Measurements from ENCODE around the gene SHISA5. TPM values are rescaled to one million over a fixed set of nuclear protein-coding genes. Genes with fewer than 3 reads are reported as not detected.

Gene SHISA5
- total and polyA plus RNA-seq, 9 donors: 59.7 to 150 (median 118) TPM

DNA sequence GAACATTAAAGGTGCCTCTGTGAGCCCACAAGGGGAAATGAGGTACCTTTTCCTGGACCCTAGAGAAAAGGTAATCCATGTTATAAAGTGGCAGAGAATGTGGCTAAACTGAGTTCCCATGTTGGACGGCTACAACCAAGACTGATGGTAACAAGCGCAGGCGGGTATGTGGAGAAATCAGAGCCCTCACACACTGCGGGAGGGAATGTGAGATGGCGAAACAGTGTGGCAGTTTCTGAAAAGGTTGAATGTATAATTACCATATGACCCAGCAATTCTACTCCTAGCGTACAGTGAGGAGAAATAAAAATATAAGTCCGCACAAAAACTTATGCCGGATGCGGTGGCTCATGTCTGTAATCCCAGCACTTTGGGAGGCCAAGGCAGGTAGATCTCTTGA is 24.1 kb upstream of the SHISA5 start:
- 93 to 96% (median 94%) methylated on average over 9 of the region's 9 CpGs for WGBS, 3 donors
- no peak for DNase-seq
- H3K27ac ChIP-seq: no peak overlapping the region
- no peaks in the 10 kb centered on the region for H3K4me1 ChIP-seq (ENCODE audit: insufficient read depth)
- no peaks in the 10 kb centered on the region for H3K36me3 ChIP-seq
- H3K9me3 ChIP-seq: no peaks in the 10 kb centered on the region
- H3K27me3 ChIP-seq: no peaks in the 10 kb centered on the region
- TF ChIP-seq, protein P1, sequence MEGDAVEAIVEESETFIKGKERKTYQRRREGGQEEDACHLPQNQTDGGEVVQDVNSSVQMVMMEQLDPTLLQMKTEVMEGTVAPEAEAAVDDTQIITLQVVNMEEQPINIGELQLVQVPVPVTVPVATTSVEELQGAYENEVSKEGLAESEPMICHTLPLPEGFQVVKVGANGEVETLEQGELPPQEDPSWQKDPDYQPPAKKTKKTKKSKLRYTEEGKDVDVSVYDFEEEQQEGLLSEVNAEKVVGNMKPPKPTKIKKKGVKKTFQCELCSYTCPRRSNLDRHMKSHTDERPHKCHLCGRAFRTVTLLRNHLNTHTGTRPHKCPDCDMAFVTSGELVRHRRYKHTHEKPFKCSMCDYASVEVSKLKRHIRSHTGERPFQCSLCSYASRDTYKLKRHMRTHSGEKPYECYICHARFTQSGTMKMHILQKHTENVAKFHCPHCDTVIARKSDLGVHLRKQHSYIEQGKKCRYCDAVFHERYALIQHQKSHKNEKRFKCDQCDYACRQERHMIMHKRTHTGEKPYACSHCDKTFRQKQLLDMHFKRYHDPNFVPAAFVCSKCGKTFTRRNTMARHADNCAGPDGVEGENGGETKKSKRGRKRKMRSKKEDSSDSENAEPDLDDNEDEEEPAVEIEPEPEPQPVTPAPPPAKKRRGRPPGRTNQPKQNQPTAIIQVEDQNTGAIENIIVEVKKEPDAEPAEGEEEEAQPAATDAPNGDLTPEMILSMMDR (IDR thresholded peaks at IDR 0.05): no peak
- TF ChIP-seq EP300 (IDR thresholded peaks at IDR 0.05): no peak
- H3K4me3 ChIP-seq: no peak overlapping the region
- intact Hi-C loops (cut with DNase I): no loop called here

DNA sequence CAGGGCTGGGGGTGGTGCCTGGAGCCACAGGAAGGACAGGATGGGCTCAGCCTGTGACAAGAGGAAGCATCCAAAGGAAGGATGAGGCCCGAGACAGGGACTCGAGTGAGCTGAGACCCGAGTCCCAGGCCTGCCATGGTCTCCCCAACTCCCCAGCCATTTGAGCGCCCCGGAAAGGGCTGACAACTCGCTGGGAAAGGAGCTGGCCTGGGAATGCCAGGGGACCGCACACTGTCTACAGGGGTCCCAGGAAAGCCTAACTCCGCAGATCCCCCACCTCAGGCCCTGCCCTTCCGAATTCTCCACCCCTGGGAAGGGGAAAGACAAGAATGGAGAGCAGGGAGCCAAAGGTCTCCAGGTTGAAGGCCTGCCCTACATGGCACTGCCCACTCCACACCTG is 21.0 kb upstream of the SHISA5 start:
- TF ChIP-seq EP300 (IDR thresholded peaks at IDR 0.05) (no peak), POLR2A (IDR thresholded peaks at IDR 0.05) (no peak)
- TF ChIP-seq, protein P1 (IDR thresholded peaks at IDR 0.05): no peak
- Histone ChIP-seq H3K27ac (no peak overlapping the region), H3K27me3 (no peaks in the 10 kb centered on the region), H3K4me1 (ENCODE audit: insufficient read depth) (no peaks in the 10 kb centered on the region), H3K4me3 (no peak overlapping the region), H3K36me3 (no peaks in the 10 kb centered on the region), H3K9me3 (no peaks in the 10 kb centered on the region)
- DNase-seq: no peak
- intact Hi-C loops (cut with DNase I): no loop called here
- 92 to 97% (median 93%) methylated on average over 9 of the region's 9 CpGs for WGBS, 3 donors

DNA sequence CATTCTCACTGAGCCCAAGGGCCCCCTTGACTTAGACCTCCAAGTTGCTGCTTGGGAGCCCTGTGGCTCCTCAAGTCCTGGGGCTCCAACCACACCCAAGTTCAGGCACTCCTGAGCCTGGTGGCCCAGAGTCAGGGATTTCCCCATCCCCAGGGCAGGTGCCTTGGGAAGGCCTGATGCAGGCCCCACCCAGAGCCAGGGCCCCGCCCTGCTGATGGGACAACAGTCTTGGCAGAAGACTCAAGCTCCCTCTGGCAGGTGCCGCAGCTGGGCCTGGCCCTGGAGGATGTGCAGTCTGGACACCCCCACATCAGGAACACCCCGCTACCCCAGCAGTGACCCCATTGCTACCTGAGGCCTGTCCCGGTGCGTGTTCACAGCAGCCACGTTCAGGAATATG is 17.7 kb upstream of the SHISA5 start:
- 93 to 95% (median 94%) methylated on average over 6 of the region's 6 CpGs for WGBS, 3 donors

DNA sequence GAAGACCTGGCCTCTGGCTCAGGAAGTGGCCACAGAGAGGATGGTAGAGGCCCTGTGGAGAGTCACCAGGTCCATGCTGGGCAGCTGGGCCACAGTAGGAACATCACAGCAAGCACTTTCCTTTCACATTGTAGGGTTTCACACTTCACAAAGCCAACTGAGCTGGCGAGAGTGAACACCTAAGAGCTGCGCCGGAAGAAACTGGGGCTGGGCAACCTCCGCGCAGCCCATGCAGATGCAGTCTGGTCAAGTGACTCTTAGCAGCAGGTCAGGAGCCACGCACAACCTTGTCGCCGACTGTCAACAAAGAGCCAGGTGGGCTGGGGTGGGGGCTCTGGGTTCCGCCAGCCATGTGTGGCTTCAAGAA is 15.3 kb upstream of the SHISA5 start:
- intact Hi-C loops (cut with DNase I): no loop called here
- H3K4me3 ChIP-seq: no peak overlapping the region
- H3K9me3 ChIP-seq: no peaks in the 10 kb centered on the region
- H3K27me3 ChIP-seq: no peaks in the 10 kb centered on the region
- WGBS, 3 donors: 90 to 96% (median 93%) methylated on average over 9 of the region's 9 CpGs
- H3K36me3 ChIP-seq: no peaks in the 10 kb centered on the region
- DNase-seq: no peak
- no peaks in the 10 kb centered on the region for H3K4me1 ChIP-seq (ENCODE audit: insufficient read depth)
- TF ChIP-seq, protein P1 (IDR thresholded peaks at IDR 0.05): no peak
- TF ChIP-seq POLR2A (IDR thresholded peaks at IDR 0.05) (no peak), EP300 (IDR thresholded peaks at IDR 0.05) (no peak)
- H3K27ac ChIP-seq: no peak overlapping the region

More for the DNA sequence above, 17.7 kb upstream of the SHISA5 start:
- Histone ChIP-seq H3K4me1 (ENCODE audit: insufficient read depth) (no peaks in the 10 kb centered on the region), H3K27ac (no peak overlapping the region), H3K27me3 (no peaks in the 10 kb centered on the region), H3K9me3 (no peaks in the 10 kb centered on the region), H3K4me3 (no peak overlapping the region), H3K36me3 (no peaks in the 10 kb centered on the region)
- intact Hi-C loops (cut with DNase I): no loop called here
- TF ChIP-seq POLR2A (IDR thresholded peaks at IDR 0.05) (no peak), EP300 (IDR thresholded peaks at IDR 0.05) (no peak)
- TF ChIP-seq, protein P1 (IDR thresholded peaks at IDR 0.05): no peak
- no peak for DNase-seq

Data from ovary (tissue), 9 donors.